Body of pancreas (tissue), 4 donors: ENCODE results near the gene SCN1B.

Experiments
- CTCF ChIP-seq, 7 experiments: fragments of 450-650 bp in 4 of 7; fragments of 200-600 bp in 3 of 7; sonication (generic) in 3 of 7; IDR thresholded peaks; one replicate each; pipeline ENCODE4 v1.5.1; 2016 to 2019; ENCODE audit warnings: antibody characterized with exemption in 7 of 7
- POLR2A ChIP-seq, 3 donors: fragments of 450-650 bp; IDR thresholded peaks; one replicate each; pipeline ENCODE4 v1.6.1; 2016; ENCODE audit warnings: antibody characterized with exemption in 3 of 3, mild to moderate bottlenecking in 2 of 3

DNA sequence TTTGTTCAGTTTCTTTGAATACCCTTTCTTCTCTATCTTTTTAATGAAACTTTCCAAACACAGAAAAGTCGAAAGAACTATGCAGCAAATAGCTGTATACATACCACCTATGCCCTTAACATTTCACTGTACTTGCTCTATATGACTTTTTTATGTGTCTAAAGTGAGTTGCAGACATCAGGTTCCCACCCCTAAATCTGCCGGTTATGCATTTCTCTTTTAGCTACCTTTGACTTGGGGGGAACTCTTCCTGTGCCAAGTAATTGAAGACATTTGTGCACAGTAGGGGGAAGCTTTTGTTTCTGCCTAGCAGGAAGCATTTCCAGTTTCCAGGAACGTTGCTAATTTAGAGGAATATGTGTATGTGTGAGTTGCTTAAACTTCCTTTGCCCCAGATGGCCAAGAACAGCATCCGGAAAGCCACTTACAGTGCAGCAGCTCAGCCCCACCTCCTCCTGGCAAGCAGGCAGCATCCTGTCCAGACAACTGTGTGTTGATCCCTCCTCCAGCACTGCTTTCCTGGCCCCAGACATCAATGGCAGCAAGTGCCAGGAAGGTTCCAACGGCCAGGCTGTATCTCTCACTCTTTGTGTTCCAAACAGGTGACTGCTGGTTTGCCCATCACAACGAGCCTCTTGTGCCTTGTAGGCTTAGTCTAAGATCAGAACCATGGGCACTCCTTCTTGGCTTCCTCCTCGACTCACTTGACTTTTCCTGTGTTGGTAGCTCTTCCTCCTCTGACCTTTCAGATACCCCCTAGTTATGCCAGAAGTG, 44.8 kb upstream of the SCN1B start:
- TF ChIP-seq CTCF (IDR thresholded peaks at IDR 0.05) (no peak), POLR2A (IDR thresholded peaks at IDR 0.05) (no peak)
